GM19328 (cell line): ENCODE data around the gene ABHD2.

ENCODE experiments used
- ATAC-seq: cut with Tn5 transposase; IDR thresholded peaks from one replicate; pipeline ENCODE4 v1.9.1; 2021; ENCODE audit warnings: mild to moderate bottlenecking, moderate library complexity; ENCODE audit not compliant: unreplicated experiment

The ABHD2 gene

GRCh38 chr15:89186803-89187202 is 98.5 kb downstream of the ABHD2 start:
- no peak for ATAC-seq

GRCh38 chr15:89187301-89187985 is 99.2 kb downstream of the ABHD2 start:
- no peak for ATAC-seq

DNA sequence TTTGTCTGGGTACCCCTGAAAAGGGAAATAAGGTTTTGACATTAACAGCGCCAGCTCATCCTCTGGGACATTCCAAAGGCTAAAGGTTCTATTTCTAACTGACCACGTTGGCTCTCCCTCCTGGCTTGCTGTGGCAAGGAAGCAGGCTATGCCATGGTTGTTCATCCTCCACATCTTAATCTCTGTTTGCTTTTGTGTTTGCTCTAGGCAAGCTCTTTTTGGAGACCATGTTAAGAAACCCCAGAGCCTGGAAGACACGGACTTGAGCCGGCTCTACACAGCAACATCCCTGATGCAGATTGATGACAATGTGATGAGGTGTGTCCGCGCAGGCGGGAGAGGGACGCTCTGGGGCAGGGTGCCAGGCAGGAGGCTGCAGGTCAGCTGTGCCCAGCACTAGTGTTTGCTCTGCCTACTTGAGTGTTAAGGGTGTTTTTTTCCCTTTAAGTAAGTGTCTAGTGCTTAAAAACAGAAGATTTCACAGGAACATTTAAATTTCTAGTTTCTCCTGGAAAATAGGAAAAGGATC is 99.8 kb downstream of the ABHD2 start:
- ATAC-seq, result no peak

- no peak for ATAC-seq
These were observed 103.9 kb downstream of the ABHD2 start for GRCh38 chr15:89192136-89192535.

GRCh38 chr15:89192766-89193165 is 104.5 kb downstream of the ABHD2 start:
- no peak for ATAC-seq

GRCh38 chr15:89194608-89195007 is 106.4 kb downstream of the ABHD2 start:
- ATAC-seq, result no peak

GRCh38 chr15:89195836-89196235 is 107.6 kb downstream of the ABHD2 start:
- ATAC-seq, result no peak

GRCh38 chr15:89196241-89196640 is 108.0 kb downstream of the ABHD2 start:
- no peak for ATAC-seq

GRCh38 chr15:89196994-89197393 is 108.7 kb downstream of the ABHD2 start:
- no peak for ATAC-seq

DNA sequence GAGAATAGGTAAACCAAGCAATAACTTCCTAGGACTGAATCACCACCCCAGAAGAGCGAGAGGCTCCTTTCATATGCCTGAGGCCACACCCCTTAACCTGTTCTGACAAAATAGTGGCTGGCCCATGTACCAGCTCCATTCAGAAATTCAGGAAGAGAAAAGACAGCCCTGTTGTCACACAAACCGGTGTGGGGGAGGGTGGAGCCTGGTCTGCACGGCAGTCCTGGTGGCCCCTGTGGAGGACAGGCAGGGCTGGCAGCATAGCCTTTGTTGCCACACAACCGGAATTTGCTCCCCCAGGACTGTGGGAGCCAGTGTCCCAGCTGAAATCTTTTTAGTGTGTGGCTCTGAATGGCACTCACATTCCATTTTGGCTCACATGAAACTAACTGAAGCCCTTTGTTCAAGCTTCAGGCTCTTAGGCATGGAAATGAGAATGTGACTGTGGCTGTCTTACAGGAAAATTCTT is 109.3 kb downstream of the ABHD2 start:
- ATAC-seq, result no peak

DNA sequence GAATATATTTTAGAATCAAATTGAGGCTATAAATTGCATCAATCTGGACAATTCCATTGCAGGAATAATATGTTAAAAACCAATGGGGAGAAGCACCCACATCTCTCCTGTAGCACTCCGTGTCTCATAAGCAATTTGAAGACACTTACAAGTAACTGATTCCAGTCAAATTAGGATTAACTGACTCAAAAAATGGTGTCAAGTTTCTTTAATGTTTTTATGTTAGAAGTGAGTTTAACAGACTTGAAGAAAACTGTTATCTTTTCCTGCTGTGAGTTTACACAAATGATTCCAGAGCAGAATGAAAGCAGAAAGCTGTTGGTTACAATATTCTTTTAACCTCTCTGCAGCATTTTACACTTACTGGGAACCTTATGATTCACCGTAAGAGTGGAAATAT is 109.9 kb downstream of the ABHD2 start:
- no peak for ATAC-seq

DNA sequence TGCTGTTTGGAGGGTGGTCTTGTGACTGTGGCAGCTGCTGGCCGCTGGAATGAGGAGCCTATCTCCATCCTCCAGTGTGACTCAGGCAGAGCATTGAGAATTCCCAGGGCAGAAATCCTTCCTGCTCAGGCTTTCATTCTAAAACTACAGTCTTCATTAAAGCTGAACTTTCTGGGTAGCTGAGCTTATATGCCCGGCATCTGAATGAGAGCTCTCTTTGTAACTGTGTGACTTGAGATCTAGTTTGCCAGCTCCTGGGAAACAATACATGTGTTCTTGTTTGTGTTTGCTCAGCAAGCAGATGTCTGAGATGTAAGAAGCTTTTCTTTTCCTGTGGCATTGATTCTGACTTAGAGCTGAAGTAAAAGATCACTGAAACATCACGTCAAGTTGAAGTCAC is 110.7 kb downstream of the ABHD2 start:
- no peak for ATAC-seq

- ATAC-seq, result no peak
These were observed 111.5 kb downstream of the ABHD2 start for GRCh38 chr15:89199746-89200145.

GRCh38 chr15:89200182-89200581 is 111.9 kb downstream of the ABHD2 start:
- ATAC-seq, result no peak

- no peak for ATAC-seq
These were observed 113.3 kb downstream of the ABHD2 start for GRCh38 chr15:89201465-89202005.

DNA sequence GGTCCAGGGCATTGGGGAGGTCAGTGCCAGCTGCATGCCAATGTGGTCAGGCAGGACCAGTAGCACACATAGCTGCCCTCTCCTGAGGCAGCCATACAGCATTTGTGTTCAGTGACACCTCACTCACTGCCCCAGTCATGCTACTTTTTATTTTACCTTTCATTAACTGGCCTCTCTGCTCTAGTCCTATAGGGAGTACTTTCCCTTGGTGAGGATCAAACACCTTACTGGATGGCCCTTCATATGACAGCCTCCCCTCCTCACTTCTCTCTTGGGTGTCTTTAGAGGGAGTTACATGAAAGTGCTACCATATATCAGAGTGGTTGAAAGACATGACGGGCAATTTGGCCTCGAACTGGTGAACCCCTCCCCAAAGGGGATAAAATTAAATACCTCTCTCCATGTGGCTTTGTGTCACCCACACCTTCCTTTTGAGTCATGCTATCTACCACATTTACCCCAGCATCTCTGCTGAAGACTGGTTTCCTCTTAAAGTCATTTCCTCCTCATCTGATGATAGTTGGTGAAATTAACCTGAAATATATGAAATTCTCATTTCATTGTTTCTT is 115.5 kb downstream of the ABHD2 start:
- no peak for ATAC-seq

DNA sequence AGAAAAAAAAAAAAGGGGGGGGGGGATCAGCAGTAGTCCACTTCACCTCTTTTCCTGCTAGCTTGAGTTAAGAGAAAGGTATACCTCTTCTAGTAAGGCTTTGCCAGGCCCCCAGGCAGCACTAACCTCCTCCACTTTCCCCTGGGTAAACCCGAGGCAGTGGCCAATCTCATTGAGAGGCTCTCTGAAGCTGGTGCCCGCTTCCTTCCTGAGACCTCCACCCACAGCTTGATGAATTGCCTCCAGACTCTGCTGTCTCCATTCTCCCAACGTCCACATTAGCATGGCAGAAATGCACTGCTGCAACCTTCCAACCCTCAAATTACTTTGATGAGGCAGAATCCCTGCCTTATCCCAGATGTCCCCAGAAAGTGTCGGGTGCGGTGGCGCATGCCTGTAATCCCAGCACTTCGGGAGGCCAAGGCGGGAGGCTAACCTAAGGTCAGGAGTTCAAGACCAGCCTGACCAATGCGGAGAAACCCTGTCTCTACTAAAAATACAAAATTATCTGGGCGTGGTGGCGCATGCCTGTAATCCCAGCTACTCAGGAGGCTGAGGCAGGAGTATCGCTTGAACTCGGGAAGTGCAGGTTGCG is 117.8 kb downstream of the ABHD2 start:
- ATAC-seq, result no peak

- ATAC-seq, result no peak
These were observed 118.7 kb downstream of the ABHD2 start for GRCh38 chr15:89206908-89207331.

GRCh38 chr15:89208256-89208655 is 120.0 kb downstream of the ABHD2 start:
- no peak for ATAC-seq

GRCh38 chr15:89209057-89209456 is 120.8 kb downstream of the ABHD2 start:
- no peak for ATAC-seq

DNA sequence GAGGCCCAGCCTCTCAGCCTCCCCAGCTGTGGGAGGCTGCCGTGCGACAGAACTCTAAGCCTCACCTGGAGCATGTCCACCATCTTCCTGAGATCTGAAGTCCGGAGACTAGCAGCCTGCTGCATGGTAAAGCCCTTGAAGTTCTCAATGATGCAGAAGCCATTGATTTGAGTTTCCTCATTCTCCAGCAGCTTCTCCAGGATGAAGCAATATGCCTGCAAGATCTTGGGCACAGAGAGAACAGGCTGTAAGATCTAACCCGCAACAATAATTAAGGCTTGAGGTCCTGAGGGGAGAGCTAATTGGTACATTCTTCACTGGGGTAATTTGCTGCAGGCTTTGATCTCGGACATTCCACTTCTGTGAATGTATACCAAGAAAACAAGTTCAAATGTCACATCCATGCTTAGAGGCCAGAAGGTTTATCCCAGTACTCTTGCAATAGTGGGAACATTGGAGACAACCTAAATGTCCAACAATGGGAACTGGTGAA is 123.5 kb downstream of the ABHD2 start:
- no peak for ATAC-seq

DNA sequence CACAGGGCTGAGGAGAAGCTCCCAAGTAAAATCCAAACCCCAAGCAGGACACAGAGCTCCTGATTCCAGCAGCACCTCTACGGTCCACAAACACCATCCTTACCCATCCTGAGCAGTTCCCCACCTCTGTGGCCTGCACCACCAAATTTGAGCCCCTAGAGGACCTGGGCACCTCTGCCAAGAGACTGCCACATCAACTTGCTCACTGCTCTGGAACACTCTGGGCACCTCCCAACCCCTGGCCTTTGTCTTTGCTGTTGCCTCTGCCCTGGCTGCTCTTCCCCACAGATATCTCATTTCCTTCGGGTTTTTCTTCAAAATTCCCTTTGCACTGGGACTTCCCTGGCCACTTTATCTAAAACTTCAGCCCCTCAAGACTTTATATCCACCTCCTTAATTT is 127.4 kb downstream of the ABHD2 start:
- ATAC-seq, result no peak
